SK-N-MC (cell line): Measurements from ENCODE around the gene ARHGAP23.

Source experiments
- EZH2 ChIP-seq: fragments of 200-600 bp; sonication (generic); IDR thresholded peaks from one replicate; pipeline ENCODE4 v1.6.1; 2017; ENCODE audit warnings: antibody characterized with exemption
- FOXP2 ChIP-seq: optimal IDR thresholded peaks from 2 replicates; pipeline ENCODE3; 2011; ENCODE audit warnings: mild to moderate bottlenecking, moderate library complexity; ENCODE audit not compliant: insufficient read depth; ENCODE audit errors: extremely low read length, control extremely low read depth
- POLR2AphosphoS5 ChIP-seq: IDR thresholded peaks from 2 replicates; pipeline ENCODE4 v1.6.1; 2012; ENCODE audit warnings: mild to moderate bottlenecking, low read depth, low read length, borderline replicate concordance

- TF ChIP-seq POLR2AphosphoS5 (no peak), EZH2 (no peak), FOXP2 (no peak)
Measured at GRCh38 chr17:38463451-38463858, 35.2 kb downstream of the ARHGAP23 start.
